ENCODE results near the gene NRIP3. TPM values are rescaled to one million over a fixed set of nuclear protein-coding genes. Genes with fewer than 3 reads are reported as not detected.

The NRIP3 gene
- total and polyA plus RNA-seq, 9 of the 15 experiments (the other 6 are each of a cell fraction or from before 2014, with no cell fraction given), result 4.4 to 18.7 (median 11.6) TPM

- TF ChIP-seq, protein P1, sequence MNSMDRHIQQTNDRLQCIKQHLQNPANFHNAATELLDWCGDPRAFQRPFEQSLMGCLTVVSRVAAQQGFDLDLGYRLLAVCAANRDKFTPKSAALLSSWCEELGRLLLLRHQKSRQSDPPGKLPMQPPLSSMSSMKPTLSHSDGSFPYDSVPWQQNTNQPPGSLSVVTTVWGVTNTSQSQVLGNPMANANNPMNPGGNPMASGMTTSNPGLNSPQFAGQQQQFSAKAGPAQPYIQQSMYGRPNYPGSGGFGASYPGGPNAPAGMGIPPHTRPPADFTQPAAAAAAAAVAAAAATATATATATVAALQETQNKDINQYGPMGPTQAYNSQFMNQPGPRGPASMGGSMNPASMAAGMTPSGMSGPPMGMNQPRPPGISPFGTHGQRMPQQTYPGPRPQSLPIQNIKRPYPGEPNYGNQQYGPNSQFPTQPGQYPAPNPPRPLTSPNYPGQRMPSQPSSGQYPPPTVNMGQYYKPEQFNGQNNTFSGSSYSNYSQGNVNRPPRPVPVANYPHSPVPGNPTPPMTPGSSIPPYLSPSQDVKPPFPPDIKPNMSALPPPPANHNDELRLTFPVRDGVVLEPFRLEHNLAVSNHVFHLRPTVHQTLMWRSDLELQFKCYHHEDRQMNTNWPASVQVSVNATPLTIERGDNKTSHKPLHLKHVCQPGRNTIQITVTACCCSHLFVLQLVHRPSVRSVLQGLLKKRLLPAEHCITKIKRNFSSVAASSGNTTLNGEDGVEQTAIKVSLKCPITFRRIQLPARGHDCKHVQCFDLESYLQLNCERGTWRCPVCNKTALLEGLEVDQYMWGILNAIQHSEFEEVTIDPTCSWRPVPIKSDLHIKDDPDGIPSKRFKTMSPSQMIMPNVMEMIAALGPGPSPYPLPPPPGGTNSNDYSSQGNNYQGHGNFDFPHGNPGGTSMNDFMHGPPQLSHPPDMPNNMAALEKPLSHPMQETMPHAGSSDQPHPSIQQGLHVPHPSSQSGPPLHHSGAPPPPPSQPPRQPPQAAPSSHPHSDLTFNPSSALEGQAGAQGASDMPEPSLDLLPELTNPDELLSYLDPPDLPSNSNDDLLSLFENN (IDR thresholded peaks at IDR 0.05; ENCODE audit: low read depth in 2 of 2, low read length in 2 of 2), result no peak
- TF ChIP-seq CAMTA2 (CRISPR knock-in tag; conservative IDR thresholded peaks at IDR 0.05) (0 out of 2 replicates have a peak, but pooled peaks have one; percentile 19), ZNF592 (IDR thresholded peaks at IDR 0.05) (0 out of 2 replicates have a peak, but pooled peaks have one; percentile 41), PHF8 (IDR thresholded peaks at IDR 0.05; ENCODE audit: borderline replicate concordance, low read length) (peak; percentile 96), ZBTB40 (IDR thresholded peaks at IDR 0.05) (peak; percentile 93), ZBTB40 (CRISPR knock-in tag; IDR thresholded peaks at IDR 0.05) (no peak), ZNF282 (CRISPR knock-in tag; IDR thresholded peaks at IDR 0.05) (0 out of 2 replicates have a peak, but pooled peaks have one; percentile 9), STAG1 (CRISPR knock-in tag; IDR thresholded peaks at IDR 0.05; ENCODE audit: borderline replicate concordance) (no peak)
Measured at GRCh38 chr11:8964324-8965320, 39.2 kb downstream of the NRIP3 start, which contains the start of gene TMEM9B (continued).

All from K562 (cell line).